IPS-20b (cell line): Measurements from ENCODE around the gene PDHX.
"Not testable (repeated sequence)": the region's sequence is repeated elsewhere in the genome, so short reads cannot be mapped to it uniquely, and the experiment has no call there.

Experiments used
- H3K27ac ChIP-seq: one replicate; pipeline ENCODE4 v1.5.1; 2013; ENCODE audit warnings: low read length
- H3K27me3 ChIP-seq: 2 replicates; pipeline ENCODE4 v1.6.1; 2013; ENCODE audit warnings: mild to moderate bottlenecking, low read length, inconsistent platforms; ENCODE audit not compliant: insufficient read depth
- H3K36me3 ChIP-seq: 2 replicates; pipeline ENCODE4 v1.6.1; 2013; ENCODE audit warnings: low read depth, mild to moderate bottlenecking, inconsistent platforms, low read length, moderate library complexity; ENCODE audit not compliant: insufficient read depth
- H3K4me1 ChIP-seq: 2 replicates; pipeline ENCODE4 v1.6.1; 2013; ENCODE audit warnings: mild to moderate bottlenecking, control low read depth, inconsistent platforms, low read length, moderate library complexity; ENCODE audit not compliant: insufficient read depth
- H3K4me3 ChIP-seq: 2 replicates; pipeline ENCODE4 v1.5.1; 2013; ENCODE audit warnings: mild to moderate bottlenecking, low read length, inconsistent platforms
- H3K9ac ChIP-seq: 2 replicates; pipeline ENCODE4 v1.6.1; 2013; ENCODE audit warnings: low read depth, mild to moderate bottlenecking, inconsistent platforms, low read length, moderate library complexity
- H3K9me3 ChIP-seq: 2 replicates; pipeline ENCODE4 v1.6.1; 2013; ENCODE audit warnings: mild to moderate bottlenecking, low read depth, low read length, inconsistent platforms; ENCODE audit not compliant: insufficient read depth

The PDHX gene

GRCh38 chr11:34893416-34893815 lies 23.0 kb upstream of the PDHX start:
- no peak overlapping the region for H3K9ac ChIP-seq
- no peaks in the 10 kb centered on the region for H3K4me1 ChIP-seq
- H3K36me3 ChIP-seq, result peaks cover 6% of the 10 kb centered on the region
- H3K27ac ChIP-seq, result no peak overlapping the region
- H3K4me3 ChIP-seq, result no peak overlapping the region
- peaks cover 10% of the 10 kb centered on the region for H3K9me3 ChIP-seq
- no peaks in the 10 kb centered on the region for H3K27me3 ChIP-seq

- not testable (repeated sequence) for H3K36me3 ChIP-seq, H3K27ac ChIP-seq, H3K27me3 ChIP-seq, H3K4me3 ChIP-seq, H3K4me1 ChIP-seq, H3K9ac ChIP-seq
- H3K9me3 ChIP-seq, result peaks cover 35% of the 10 kb centered on the region
Measured at GRCh38 chr11:34896191-34896590, 20.2 kb upstream of the PDHX start.

DNA sequence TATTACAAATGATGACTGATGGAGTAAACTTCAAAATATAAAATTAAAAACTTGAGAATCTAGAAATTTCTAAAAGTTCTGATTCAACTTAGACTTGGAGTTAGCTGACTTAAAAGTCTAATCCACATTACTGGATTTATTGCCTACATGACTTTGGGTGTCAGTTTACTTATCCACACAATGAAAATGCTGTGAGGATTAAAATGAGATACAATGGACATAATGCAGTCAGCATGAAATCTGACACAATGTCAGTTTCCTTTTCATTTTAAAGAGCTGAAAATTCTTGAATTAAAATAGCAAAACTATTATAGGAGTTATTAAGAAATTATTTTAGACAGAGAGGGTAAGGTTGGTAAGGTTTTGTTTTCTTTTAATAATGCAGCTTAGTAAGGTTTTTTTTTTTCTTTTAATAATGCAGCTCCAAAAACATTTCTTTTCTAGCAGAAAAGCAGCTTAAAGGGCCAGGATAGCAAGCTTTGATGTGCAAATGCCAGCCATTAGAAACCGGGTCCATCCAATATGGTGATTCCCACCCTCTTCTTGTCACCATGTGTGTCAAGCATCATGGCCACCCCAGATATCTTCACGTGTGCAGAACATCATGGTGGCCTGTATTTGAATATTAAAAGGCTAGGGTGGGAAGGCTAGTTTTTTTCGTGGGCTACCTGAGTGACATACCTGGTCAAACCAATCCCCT lies 19.1 kb upstream of the PDHX start:
- peaks cover 45% of the 10 kb centered on the region for H3K9me3 ChIP-seq
- peaks cover 3% of the 10 kb centered on the region; the same call in 1 of the 2 replicates for H3K36me3 ChIP-seq
- H3K9ac ChIP-seq, result no peak overlapping the region
- H3K4me1 ChIP-seq, result no peaks in the 10 kb centered on the region
- no peak overlapping the region for H3K27ac ChIP-seq
- no peaks in the 10 kb centered on the region for H3K27me3 ChIP-seq
- no peak overlapping the region for H3K4me3 ChIP-seq

GRCh38 chr11:34898474-34898873 lies 17.9 kb upstream of the PDHX start:
- Histone ChIP-seq H3K36me3 (peaks cover 7% of the 10 kb centered on the region; the same call in 1 of the 2 replicates), H3K27me3 (no peaks in the 10 kb centered on the region), H3K4me3 (no peak overlapping the region), H3K4me1 (no peaks in the 10 kb centered on the region; the same call in 1 of the 2 replicates), H3K9ac (no peak overlapping the region), H3K27ac (no peak overlapping the region), H3K9me3 (peaks cover 51% of the 10 kb centered on the region)

DNA sequence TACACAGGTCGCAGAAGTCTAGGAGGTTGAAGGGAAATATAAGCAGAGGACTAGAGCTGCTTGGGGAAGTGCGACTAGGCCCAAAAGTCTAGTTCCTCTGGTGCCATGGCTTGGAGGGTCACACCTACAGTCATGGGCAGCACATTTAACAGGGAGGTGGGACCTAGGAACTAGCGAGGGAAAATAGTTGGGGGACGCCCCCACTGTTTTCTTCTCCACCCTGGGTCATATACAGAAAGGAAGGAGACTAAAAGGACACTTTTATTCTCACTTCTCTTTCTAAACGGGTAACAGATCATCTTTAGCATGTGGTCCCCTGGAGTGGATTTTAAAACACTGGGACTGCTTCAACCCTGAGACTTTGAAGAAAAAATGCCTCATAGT lies 16.8 kb upstream of the PDHX start:
- peaks cover 7% of the 10 kb centered on the region; the same call in 1 of the 2 replicates for H3K36me3 ChIP-seq
- no peak overlapping the region for H3K9ac ChIP-seq
- no peaks in the 10 kb centered on the region; the same call in 1 of the 2 replicates for H3K4me1 ChIP-seq
- H3K4me3 ChIP-seq, result no peak overlapping the region
- peaks cover 51% of the 10 kb centered on the region for H3K9me3 ChIP-seq
- H3K27me3 ChIP-seq, result no peaks in the 10 kb centered on the region
- no peak overlapping the region for H3K27ac ChIP-seq

- H3K4me3 ChIP-seq, result no peak overlapping the region
- no peak overlapping the region for H3K9ac ChIP-seq
- peaks cover 33% of the 10 kb centered on the region for H3K9me3 ChIP-seq
- H3K4me1 ChIP-seq, result peaks cover 29% of the 10 kb centered on the region
- H3K36me3 ChIP-seq, result peaks cover 4% of the 10 kb centered on the region; the same call in 1 of the 2 replicates
- H3K27ac ChIP-seq, result no peak overlapping the region
- no peaks in the 10 kb centered on the region for H3K27me3 ChIP-seq
Measured at GRCh38 chr11:34904421-34904955, 11.9 kb upstream of the PDHX start.

- no peak overlapping the region for H3K4me3 ChIP-seq
- H3K4me1 ChIP-seq, result peaks cover 29% of the 10 kb centered on the region
- H3K9me3 ChIP-seq, result peaks cover 21% of the 10 kb centered on the region
- no peak overlapping the region for H3K9ac ChIP-seq
- H3K27ac ChIP-seq, result no peak overlapping the region
- H3K27me3 ChIP-seq, result no peaks in the 10 kb centered on the region
- H3K36me3 ChIP-seq, result peaks cover 4% of the 10 kb centered on the region; the same call in 1 of the 2 replicates
Measured at GRCh38 chr11:34905666-34906065, 10.8 kb upstream of the PDHX start.

- Histone ChIP-seq H3K9ac (no peak overlapping the region), H3K27me3 (no peaks in the 10 kb centered on the region), H3K9me3 (peaks cover under 1% of the 10 kb centered on the region; the same call in 1 of the 2 replicates), H3K27ac (no peak overlapping the region), H3K4me1 (peaks cover 29% of the 10 kb centered on the region), H3K4me3 (no peak overlapping the region), H3K36me3 (peaks cover under 1% of the 10 kb centered on the region; the same call in 1 of the 2 replicates)
Measured at GRCh38 chr11:34907934-34908593, 8.4 kb upstream of the PDHX start.

GRCh38 chr11:34909415-34909814 lies 7.0 kb upstream of the PDHX start:
- Histone ChIP-seq H3K36me3 (0 out of 2 replicates have a peak, but pooled peaks cover 7% of the 10 kb centered on the region), H3K9me3 (no peaks in the 10 kb centered on the region), H3K27me3 (no peaks in the 10 kb centered on the region)

DNA sequence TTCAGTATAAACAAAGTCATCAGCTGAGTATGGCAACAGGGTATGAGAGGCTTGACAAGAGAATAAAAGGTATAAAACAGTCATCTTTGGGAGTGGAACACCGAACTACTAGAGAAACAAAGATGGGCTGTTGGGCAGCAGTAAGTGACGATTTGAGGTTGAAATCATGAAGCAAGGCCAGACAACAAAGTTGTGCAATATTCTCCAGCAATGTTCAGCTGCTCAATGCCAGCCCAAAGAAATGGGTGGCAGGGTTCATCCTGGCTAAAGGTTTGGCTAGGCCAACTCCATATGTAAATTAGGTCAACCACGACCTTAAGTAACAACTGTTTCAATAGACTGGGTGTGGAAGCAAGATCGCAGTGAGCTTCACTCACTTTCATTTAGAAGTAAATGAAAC lies 6.5 kb upstream of the PDHX start:
- H3K9ac ChIP-seq, result no peak overlapping the region
- no peaks in the 10 kb centered on the region for H3K9me3 ChIP-seq
- H3K4me1 ChIP-seq, result peaks cover 30% of the 10 kb centered on the region
- H3K27ac ChIP-seq, result no peak overlapping the region
- no peak overlapping the region for H3K4me3 ChIP-seq
- no peaks in the 10 kb centered on the region for H3K27me3 ChIP-seq
- 0 out of 2 replicates have a peak, but pooled peaks cover 8% of the 10 kb centered on the region for H3K36me3 ChIP-seq

More at GRCh38 chr11:34909415-34909814, 7.0 kb upstream of the PDHX start:
- no peak overlapping the region for H3K4me3 ChIP-seq
- H3K4me1 ChIP-seq, result peaks cover 29% of the 10 kb centered on the region
- H3K9ac ChIP-seq, result no peak overlapping the region
- H3K27ac ChIP-seq, result no peak overlapping the region

DNA sequence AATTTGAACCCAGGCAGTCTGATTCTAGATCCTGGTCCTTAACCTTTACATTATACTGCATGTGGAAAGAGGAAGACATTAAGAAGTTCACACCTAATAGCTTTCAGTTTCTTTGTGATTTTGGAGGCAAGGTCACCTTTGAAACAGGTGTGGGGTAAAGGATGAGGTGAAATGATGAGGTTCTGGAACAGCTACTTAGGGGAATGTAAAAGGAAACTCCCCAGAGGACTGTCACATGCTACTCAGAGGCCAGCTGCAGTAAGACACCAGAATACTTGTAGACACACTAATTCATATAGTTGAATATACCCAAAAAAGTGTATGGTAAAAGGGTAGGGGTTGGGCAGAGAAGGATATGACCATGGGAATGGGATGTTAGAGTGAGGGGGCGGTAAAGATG lies 5.6 kb upstream of the PDHX start:
- no peak overlapping the region for H3K4me3 ChIP-seq
- H3K4me1 ChIP-seq, result peaks cover 30% of the 10 kb centered on the region
- H3K9ac ChIP-seq, result no peak overlapping the region
- no peaks in the 10 kb centered on the region for H3K27me3 ChIP-seq
- H3K27ac ChIP-seq, result no peak overlapping the region
- 0 out of 2 replicates have a peak, but pooled peaks cover 8% of the 10 kb centered on the region for H3K36me3 ChIP-seq
- no peaks in the 10 kb centered on the region for H3K9me3 ChIP-seq

GRCh38 chr11:34911676-34912075 lies 4.7 kb upstream of the PDHX start:
- Histone ChIP-seq H3K27ac (no peak overlapping the region), H3K9ac (no peak overlapping the region), H3K4me1 (peaks cover 30% of the 10 kb centered on the region), H3K9me3 (no peaks in the 10 kb centered on the region), H3K27me3 (no peaks in the 10 kb centered on the region), H3K4me3 (no peak overlapping the region), H3K36me3 (0 out of 2 replicates have a peak, but pooled peaks cover 8% of the 10 kb centered on the region)
